A549 treated with AZD9567 at 1 μM for 4 hours (cell line): ENCODE results near the gene DXO. TPM values are rescaled to one million over a fixed set of nuclear protein-coding genes. Genes with fewer than 3 reads are reported as not detected.

ENCODE experiments used
- total RNA-seq: library from RNA; stranded (reverse); fragments of 200-300 nt; extraction: Qiagen RNA extraction; gene quantifications from 5 replicates; pipeline ENCODE4 v1.2.3, GENCODE V29; 2022; ENCODE audit not compliant: insufficient read depth

Gene DXO
- 11.5 to 12.7 TPM (median 11.8 TPM) in 5 replicates for total RNA-seq

DNA sequence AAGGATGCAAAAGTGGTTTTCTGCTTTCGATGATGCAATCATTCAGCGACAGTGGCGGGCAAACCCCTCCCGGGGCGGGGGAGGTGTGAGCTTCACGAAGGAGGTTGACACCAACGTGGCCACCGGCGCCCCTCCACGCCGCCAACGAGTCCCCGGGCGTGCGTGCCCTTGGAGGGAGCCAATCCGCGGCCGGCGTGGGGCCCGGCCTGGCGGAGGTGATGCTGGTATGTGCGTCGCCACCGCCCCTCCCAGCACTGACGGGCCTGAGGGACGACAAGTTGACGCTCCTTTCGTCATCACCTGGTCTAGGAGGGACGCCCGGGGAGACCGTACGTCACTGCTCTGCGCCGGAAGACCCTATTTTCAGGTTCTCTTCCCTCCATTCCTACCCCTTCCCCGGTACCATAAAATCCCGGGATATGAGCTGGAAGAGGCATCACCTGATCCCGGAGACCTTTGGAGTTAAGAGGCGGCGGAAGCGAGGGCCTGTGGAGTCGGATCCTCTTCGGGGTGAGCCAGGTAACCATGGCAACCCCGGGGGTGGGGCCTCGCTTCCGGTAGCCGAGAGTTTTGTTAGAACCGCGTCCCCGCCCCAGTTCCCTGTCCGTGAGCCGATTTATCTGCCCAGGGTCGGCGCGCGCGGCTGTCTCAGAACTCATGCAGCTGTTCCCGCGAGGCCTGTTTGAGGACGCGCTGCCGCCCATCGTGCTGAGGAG is at the start of gene DXO:
Gene DXO (minus strand): TSS at position 146 of the 716 bp plus-strand sequence. CDS start 463 bp downstream, outside the sequence.

DNA sequence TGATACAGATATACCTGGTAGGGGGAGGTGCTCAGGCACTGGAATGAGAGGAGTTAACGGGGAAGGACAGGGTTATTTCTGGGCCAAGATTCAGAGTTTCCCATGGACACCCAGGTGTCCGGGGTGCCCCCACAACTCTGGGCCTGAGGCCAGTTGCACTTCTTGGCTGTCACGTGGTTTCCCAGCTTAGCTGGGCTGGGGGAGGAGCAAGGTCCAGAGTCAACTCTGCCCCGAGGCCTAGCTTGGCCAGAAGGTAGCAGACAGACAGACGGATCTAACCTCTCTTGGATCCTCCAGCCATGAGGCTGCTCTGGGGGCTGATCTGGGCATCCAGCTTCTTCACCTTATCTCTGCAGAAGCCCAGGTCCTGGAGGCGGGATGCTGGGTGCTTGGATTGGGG is 42.6 kb upstream of the DXO start, which contains the start of gene C4B:
Gene C4B (plus strand): TSS at position 249 of the 400 bp plus-strand sequence. CDS start 51 bp downstream, at position 300.

GRCh38 chr6:31981744-31982143 is 9.8 kb upstream of the DXO start, which contains the start of gene C4A:
Gene C4A, plus strand, starts transcription at chr6:31982057. Its CDS starts 51 bp downstream, at chr6:31982108.

DNA sequence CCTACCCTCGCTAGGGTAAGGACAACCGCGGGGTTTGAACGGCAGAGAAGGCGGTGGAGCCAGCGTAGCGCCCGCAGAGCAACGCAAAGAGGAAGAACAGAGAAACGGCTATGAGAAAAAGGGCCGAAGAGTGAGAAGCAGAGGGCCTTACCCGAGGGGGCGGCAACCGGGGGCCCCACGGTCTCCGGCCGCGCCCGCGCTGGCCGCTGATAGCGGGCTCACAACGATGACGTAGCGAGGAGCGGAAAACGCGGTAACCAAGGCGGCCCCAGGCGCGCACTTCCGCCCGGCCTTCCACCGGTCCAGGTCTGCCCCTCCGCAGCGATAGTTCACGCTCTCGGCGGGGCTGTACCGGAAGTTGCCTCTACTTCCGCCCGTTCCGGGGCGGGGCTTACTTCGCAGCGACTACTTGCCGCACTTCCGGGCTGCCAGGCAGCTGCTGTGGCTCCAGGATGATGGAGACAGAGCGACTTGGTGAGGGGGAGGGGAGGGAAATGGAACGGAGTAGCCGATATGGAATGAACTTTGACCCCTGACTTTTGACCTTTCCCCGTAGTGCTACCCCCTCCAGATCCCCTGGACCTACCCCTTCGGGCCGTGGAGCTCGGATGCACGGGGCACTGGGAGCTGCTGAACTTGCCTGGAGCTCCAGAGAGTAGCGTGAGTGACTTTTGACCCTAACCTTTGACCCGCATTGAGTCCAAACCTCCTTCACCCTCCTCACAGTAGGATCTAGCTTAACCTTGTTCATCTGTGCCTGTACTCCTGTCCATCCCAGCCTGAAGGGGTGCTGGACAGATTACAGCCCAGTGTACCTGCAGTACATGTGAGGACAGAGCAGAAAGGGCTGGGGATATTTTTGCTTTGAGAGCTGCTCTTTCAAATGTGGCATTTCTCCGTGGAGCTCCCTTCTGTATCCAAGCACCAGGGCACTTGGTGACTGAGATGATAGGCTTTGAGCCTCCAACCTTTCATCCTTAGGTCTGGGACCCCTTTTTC is 12.9 kb downstream of the DXO start, which contains the start of the genes NELFE and SKIC2:
Gene NELFE (minus strand): TSS at position 231 of the 999 bp plus-strand sequence. CDS start 525 bp downstream, outside the sequence.
Gene SKIC2 (plus strand): TSS at position 435 of the 999 bp plus-strand sequence. CDS start 18 bp downstream, at position 453.

DNA sequence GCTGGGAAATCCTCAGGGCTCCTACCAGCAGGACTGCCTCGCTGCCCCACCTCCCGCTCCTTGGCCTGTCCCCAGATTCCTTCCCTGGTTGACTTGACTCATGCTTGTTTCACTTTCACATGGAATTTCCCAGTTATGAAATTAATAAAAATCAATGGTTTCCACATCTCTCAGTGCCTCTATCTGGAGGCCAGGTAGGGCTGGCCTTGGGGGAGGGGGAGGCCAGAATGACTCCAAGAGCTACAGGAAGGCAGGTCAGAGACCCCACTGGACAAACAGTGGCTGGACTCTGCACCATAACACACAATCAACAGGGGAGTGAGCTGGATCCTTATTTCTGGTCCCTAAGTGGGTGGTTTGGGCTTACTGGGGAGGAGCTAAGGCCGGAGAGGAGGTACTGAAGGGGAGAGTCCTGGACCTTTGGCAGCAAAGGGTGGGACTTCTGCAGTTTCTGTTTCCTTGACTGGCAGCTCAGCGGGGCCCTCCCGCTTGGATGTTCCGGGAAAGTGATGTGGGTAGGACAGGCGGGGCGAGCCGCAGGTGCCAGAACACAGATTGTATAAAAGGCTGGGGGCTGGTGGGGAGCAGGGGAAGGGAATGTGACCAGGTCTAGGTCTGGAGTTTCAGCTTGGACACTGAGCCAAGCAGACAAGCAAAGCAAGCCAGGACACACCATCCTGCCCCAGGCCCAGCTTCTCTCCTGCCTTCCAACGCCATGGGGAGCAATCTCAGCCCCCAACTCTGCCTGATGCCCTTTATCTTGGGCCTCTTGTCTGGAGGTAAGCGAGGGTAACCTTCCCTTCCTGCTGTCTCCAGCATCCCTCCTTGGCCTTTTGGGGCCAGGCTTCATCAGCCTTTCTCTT is 26.2 kb downstream of the DXO start, which contains the start of gene CFB:
Gene CFB (plus strand): TSS at position 589 of the 863 bp plus-strand sequence. CDS start 127 bp downstream, at position 716.

GRCh38 chr6:31927242-31927862 is 44.6 kb downstream of the DXO start, which contains the start of gene C2:
Gene C2, plus strand, starts transcription at chr6:31927717. Its CDS starts 36 bp downstream, at chr6:31927753.

Other genes with a start within 250 kb of the DXO start
- gene MPIG6B, start 248.8 kb downstream of the DXO start, total RNA-seq = 0.07 TPM in 1 of 5 replicates, not detected in the others
- 18.1 to 32.1 TPM (median 29.3 TPM) in 5 replicates for gene DDAH2, start 242.8 kb downstream of the DXO start, total RNA-seq
- 451 to 493 TPM (median 458 TPM) in 5 replicates for gene CLIC1, start 235.6 kb downstream of the DXO start, total RNA-seq
- gene MSH5, start 232.1 kb downstream of the DXO start, total RNA-seq = 5.2 to 15.2 TPM (median 14.0 TPM) in 5 replicates
- 3.0 to 4.6 TPM (median 3.9 TPM) in 4 of 5 replicates, not detected in the other for gene SAPCD1, start 209.5 kb downstream of the DXO start, total RNA-seq
- gene VWA7, start 194.8 kb downstream of the DXO start, total RNA-seq = 1.6 to 4.5 TPM (median 1.8 TPM) in 5 replicates
- 46.5 to 58.0 TPM (median 53.6 TPM) in 5 replicates for gene VARS1, start 176.4 kb downstream of the DXO start, total RNA-seq
- 42.7 to 60.2 TPM (median 57.9 TPM) in 5 replicates for gene LSM2, start 165.2 kb downstream of the DXO start, total RNA-seq
- 0.97 to 1.8 TPM (median 1.1 TPM) in 5 replicates for gene HSPA1L, start 156.9 kb downstream of the DXO start, total RNA-seq
- 189 to 295 TPM (median 214 TPM) in 5 replicates for gene HSPA1A, start 156.6 kb downstream of the DXO start, total RNA-seq
- 154 to 227 TPM (median 167 TPM) in 5 replicates for gene HSPA1B, start 144.4 kb downstream of the DXO start, total RNA-seq
- gene NEU1, start 109.3 kb downstream of the DXO start, total RNA-seq = 27.6 to 34.9 TPM (median 30.4 TPM) in 5 replicates
- 0.05 TPM in 1 of 5 replicates, not detected in the others for gene SLC44A4, start 93.1 kb downstream of the DXO start, total RNA-seq
- gene EHMT2, start 74.4 kb downstream of the DXO start, total RNA-seq = 25.4 to 29.9 TPM (median 28.1 TPM) in 5 replicates
- gene ZBTB12, start 70.1 kb downstream of the DXO start, total RNA-seq = 2.9 to 3.6 TPM (median 3.3 TPM) in 5 replicates
- 0.16 to 0.44 TPM (median 0.20 TPM) in 4 of 5 replicates, not detected in the other for gene C2, start 44.4 kb downstream of the DXO start, total RNA-seq
- 1.3 to 2.6 TPM (median 2.4 TPM) in 5 replicates for gene CFB, start 26.0 kb downstream of the DXO start, total RNA-seq
- gene NELFE, start 13.2 kb downstream of the DXO start, total RNA-seq = 75.8 to 81.6 TPM (median 76.7 TPM) in 5 replicates
- gene SKIC2, start 13.0 kb downstream of the DXO start, total RNA-seq = 25.9 to 29.7 TPM (median 26.7 TPM) in 5 replicates
- 1.0 to 2.2 TPM (median 1.3 TPM) in 4 of 5 replicates, not detected in the other for gene C4A, start 9.9 kb upstream of the DXO start, total RNA-seq
- 0.79 to 0.99 TPM (median 0.85 TPM) in 4 of 5 replicates, not detected in the other for gene C4B, start 42.7 kb upstream of the DXO start, total RNA-seq
- gene CYP21A2, start 66.3 kb upstream of the DXO start, total RNA-seq = 0.05 TPM in 1 of 5 replicates, not detected in the others
- 0.56 to 0.68 TPM (median 0.61 TPM) in 4 of 5 replicates, not detected in the other for gene TNXB, start 137.2 kb upstream of the DXO start, total RNA-seq
- gene ATF6B, start 156.1 kb upstream of the DXO start, total RNA-seq = 27.7 to 34.3 TPM (median 33.5 TPM) in 5 replicates
- 6.6 to 10.5 TPM (median 7.4 TPM) in 5 replicates for gene FKBPL, start 158.2 kb upstream of the DXO start, total RNA-seq
- gene PRRT1, start 179.8 kb upstream of the DXO start, total RNA-seq = 0.44 to 0.70 TPM (median 0.59 TPM) in 4 of 5 replicates, not detected in the other
- 6.9 to 8.6 TPM (median 7.5 TPM) in 5 replicates for gene PPT2, start 182.0 kb upstream of the DXO start, total RNA-seq
- gene EGFL8, start 192.5 kb upstream of the DXO start, total RNA-seq = 1.8 to 3.0 TPM (median 2.1 TPM) in 4 of 5 replicates, not detected in the other
- 30.2 to 39.5 TPM (median 37.4 TPM) in 5 replicates for gene AGPAT1, start 203.9 kb upstream of the DXO start, total RNA-seq
- gene RNF5, start 206.3 kb upstream of the DXO start, total RNA-seq = 31.8 to 46.9 TPM (median 46.1 TPM) in 5 replicates
- 1.3 to 1.8 TPM (median 1.7 TPM) in 4 of 5 replicates, not detected in the other for gene AGER, start 212.1 kb upstream of the DXO start, total RNA-seq
- 11.3 to 14.9 TPM (median 14.0 TPM) in 5 replicates for gene PBX2, start 218.1 kb upstream of the DXO start, total RNA-seq
- gene GPSM3, start 220.5 kb upstream of the DXO start, total RNA-seq = 0.23 to 0.40 TPM (median 0.31 TPM) in 4 of 5 replicates, not detected in the other